A673 (cell line): Measurements from ENCODE around the gene GSG1L.

Experiments
- EZH2 ChIP-seq: fragments of 200-600 bp; sonication (generic); IDR thresholded peaks from 2 replicates; pipeline ENCODE4 v1.6.1; 2017; ENCODE audit warnings: borderline replicate concordance, low read depth, mild to moderate bottlenecking, mixed read lengths, antibody characterized with exemption, low read length; ENCODE audit not compliant: poor library complexity, severe bottlenecking
- TF ChIP-seq, protein P1 (sequence below): fragments of 300-800, 200-600 bp; sonication (generic); conservative IDR thresholded peaks from 2 replicates; pipeline ENCODE4 v1.5.1; 2017; ENCODE audit warnings: low read depth, mild to moderate bottlenecking, antibody characterized with exemption, low read length, moderate library complexity, mixed read lengths

DNA sequence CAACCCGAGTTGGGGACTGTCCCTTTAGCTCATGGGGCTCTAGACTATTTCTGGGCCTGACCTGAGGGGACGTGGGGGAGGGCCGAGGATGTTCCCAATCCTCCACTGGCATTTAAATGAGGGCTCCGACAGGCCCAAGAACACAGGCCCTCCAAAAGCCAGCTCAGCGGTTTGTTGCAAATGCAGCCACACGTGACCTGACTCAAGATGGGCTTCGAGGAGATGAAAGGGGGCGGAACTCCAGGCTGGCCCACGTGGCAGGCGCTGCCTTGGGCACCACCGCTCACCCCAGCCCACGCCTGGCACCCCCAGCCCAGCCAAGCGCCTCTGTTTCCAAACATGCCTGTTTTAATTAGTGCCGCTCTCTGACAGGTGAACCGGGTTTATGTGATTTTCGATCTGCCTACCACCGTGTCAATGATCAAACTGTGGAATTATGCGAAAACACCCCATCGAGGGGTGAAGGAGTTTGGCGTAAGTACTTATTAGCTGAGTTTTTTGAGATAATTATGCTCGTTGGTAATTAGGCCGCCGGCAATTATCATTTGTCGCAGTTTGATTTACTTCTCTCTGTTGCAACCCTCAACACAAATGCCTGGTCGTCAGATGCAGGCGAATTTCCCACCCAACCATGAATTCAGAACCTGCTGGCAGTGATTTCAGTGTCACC, 286.8 kb downstream of the GSG1L start:
- TF ChIP-seq, protein P1, sequence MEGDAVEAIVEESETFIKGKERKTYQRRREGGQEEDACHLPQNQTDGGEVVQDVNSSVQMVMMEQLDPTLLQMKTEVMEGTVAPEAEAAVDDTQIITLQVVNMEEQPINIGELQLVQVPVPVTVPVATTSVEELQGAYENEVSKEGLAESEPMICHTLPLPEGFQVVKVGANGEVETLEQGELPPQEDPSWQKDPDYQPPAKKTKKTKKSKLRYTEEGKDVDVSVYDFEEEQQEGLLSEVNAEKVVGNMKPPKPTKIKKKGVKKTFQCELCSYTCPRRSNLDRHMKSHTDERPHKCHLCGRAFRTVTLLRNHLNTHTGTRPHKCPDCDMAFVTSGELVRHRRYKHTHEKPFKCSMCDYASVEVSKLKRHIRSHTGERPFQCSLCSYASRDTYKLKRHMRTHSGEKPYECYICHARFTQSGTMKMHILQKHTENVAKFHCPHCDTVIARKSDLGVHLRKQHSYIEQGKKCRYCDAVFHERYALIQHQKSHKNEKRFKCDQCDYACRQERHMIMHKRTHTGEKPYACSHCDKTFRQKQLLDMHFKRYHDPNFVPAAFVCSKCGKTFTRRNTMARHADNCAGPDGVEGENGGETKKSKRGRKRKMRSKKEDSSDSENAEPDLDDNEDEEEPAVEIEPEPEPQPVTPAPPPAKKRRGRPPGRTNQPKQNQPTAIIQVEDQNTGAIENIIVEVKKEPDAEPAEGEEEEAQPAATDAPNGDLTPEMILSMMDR = no peak
- no peak for TF ChIP-seq EZH2
